Measurements from ENCODE around the gene CCDC188.

DNA sequence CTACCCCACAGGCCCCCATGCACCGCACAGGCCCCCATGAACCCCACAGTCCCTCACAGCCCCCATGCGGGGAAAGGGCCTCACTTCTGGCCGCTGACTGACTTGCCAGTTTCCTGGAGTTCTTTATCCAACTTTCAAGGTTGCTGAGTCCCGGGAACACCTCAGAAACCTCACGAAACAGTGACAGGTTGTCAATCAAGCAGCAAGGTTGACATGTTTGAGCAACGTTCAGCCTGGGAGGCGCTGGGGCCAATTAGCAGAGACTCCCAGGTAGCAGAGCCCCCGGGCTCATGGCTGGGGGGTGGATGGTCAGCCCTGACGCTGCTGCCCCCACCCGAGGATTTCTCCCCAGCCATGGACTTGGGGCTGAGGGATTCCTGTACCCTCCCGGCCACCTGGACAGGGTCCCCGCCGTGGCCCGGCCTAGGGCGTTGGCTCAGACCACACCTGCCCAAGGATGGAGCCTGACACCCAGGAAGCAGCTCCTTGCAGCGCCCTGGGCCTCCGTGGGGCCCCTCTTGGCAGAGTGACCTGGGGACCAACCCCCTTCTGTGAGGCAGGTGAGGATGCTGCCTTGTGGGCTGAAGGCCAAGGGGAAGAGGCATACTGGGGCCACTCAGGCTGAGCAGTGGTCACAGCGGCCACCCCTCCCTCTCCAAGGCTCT, 33.8 kb upstream of the CCDC188 start:
- TF ChIP-seq ZNF175 (tag by site-specific recombination; IDR thresholded peaks at IDR 0.05) (no peak), ZFHX2 (tag by site-specific recombination; conservative IDR thresholded peaks at IDR 0.05) (no peak), ZNF473 (tag by site-specific recombination; IDR thresholded peaks at IDR 0.05) (no peak), ZNF510 (tag by site-specific recombination; IDR thresholded peaks at IDR 0.05; ENCODE audit: insufficient replicate concordance) (no peak), REPIN1 (tag by site-specific recombination; IDR thresholded peaks at IDR 0.05; ENCODE audit: low read depth) (no peak)
